Measurements from ENCODE around the gene PER3.

- no peak for TF ChIP-seq RFXANK (CRISPR knock-in tag; IDR thresholded peaks at IDR 0.05)
- no peak for TF ChIP-seq ZNF30 (CRISPR knock-in tag; IDR thresholded peaks at IDR 0.05)
- TF ChIP-seq ZNF549 (CRISPR knock-in tag; IDR thresholded peaks at IDR 0.05): no peak
- TF ChIP-seq GABPA (IDR thresholded peaks at IDR 0.05; ENCODE audit: low read depth, low read length): no peak
- TF ChIP-seq GABPA (CRISPR knock-in tag; IDR thresholded peaks at IDR 0.05; ENCODE audit: low read depth): no peak
- no peak for TF ChIP-seq FOXA1 (IDR thresholded peaks at IDR 0.05)
- no peak for TF ChIP-seq FOXA1 (CRISPR knock-in tag; IDR thresholded peaks at IDR 0.05)
- no peak for TF ChIP-seq POLR2AphosphoS5 (IDR thresholded peaks at IDR 0.05; ENCODE audit: low read depth, low read length)
- TF ChIP-seq ZNF615 (CRISPR knock-in tag; IDR thresholded peaks at IDR 0.05; ENCODE audit: borderline replicate concordance): no peak
- no peak for TF ChIP-seq PCBP1 (IDR thresholded peaks at IDR 0.05; ENCODE audit: borderline replicate concordance, low read depth, low read length)
- no peak for TF ChIP-seq RAD21 (CRISPR knock-in tag; IDR thresholded peaks at IDR 0.05)
Observed at GRCh38 chr1:7853684-7854026, 69.6 kb downstream of the PER3 start.
